DOHH2 (cell line): ENCODE data around the gene PEDS1.

Source experiments
- CTCF ChIP-seq: fragments of 200-600 bp; sonication (generic); IDR thresholded peaks from one replicate; pipeline ENCODE4 v1.5.1; 2014; ENCODE audit warnings: antibody characterized with exemption, mild to moderate bottlenecking, low read depth, low read length; ENCODE audit not compliant: poor library complexity, severe bottlenecking
- EZH2phosphoT487 ChIP-seq: fragments of 200-600 bp; sonication (generic); IDR thresholded peaks from 2 replicates; pipeline ENCODE4 v1.6.1; 2017; ENCODE audit warnings: borderline replicate concordance, mild to moderate bottlenecking, antibody characterized with exemption, low read length, moderate library complexity, mixed read lengths

- TF ChIP-seq CTCF (no peak), EZH2phosphoT487 (no peak)
Observed at GRCh38 chr20:50181344-50181743, 27.8 kb upstream of the PEDS1 start.
